NCI-H748 (cell line): ENCODE data around the gene TNFSF10.

ENCODE experiments used
- DNase-seq: peaks from one replicate; lab custom pipeline; 2025; ENCODE audit not compliant: unreplicated experiment; lab: John Stamatoyannopoulos, UW

TNFSF10 gene

DNA sequence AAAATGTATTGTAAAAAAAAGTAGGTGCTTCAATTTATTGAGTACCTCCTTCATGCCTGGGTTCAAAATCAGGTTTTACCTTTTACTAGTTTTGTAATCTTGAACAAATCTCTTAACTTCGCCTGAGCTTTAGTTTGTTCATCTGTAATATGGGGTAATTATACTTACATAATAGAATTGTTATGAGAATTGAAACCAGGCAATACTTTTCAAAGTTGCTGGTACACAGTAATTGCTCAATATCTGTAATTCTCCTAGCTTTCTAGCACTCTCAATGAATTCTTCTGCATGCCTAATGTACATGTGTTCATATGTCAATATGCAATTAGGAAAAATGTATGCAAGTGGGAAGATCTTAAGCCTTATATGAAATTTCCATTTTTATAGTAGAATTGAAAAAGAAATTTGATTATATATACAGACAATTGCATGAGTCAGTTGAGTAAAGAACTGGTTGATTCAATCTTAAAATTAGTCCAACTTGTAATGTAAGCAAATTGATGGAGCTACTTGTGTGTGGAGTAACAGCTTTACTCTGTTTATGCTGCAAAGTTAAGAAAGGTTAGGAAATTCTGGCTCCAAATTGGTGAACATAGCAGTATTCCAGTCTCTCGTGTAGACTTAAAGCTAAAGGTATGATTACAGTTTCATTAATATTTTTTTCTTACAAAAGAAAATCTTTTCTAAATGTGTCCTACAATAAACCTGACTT lies 4.1 kb downstream of the TNFSF10 start:
- DNase-seq: no peak

DNA sequence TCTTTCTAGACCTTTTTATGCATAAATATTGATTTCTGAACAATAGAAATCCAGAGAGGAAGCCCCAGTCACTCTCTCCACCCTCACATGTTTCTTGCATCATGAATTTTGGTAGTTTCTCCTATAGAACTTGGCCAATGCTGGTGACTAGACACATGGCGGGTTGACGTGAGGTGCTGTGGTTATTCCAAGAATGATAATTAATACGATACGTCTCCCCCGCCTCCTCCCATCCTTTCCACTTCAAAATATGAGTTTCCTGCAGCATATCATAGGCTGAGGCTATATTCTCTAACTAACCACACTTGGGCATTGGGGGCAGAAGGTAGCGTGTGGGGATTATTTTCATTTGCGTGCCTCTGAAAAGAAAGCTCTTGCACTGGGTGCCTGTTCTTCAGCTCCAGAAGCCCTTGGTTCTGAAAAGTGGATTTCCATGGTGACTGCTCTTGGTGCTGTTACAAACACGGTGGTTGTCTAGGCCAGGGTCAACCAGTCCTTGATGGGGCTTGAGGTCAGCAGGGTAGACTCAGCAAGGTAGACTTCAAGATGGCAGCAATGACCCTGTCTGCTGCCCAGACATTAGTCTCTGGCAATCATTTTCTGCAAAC lies 5.3 kb downstream of the TNFSF10 start:
- no peak for DNase-seq

DNA sequence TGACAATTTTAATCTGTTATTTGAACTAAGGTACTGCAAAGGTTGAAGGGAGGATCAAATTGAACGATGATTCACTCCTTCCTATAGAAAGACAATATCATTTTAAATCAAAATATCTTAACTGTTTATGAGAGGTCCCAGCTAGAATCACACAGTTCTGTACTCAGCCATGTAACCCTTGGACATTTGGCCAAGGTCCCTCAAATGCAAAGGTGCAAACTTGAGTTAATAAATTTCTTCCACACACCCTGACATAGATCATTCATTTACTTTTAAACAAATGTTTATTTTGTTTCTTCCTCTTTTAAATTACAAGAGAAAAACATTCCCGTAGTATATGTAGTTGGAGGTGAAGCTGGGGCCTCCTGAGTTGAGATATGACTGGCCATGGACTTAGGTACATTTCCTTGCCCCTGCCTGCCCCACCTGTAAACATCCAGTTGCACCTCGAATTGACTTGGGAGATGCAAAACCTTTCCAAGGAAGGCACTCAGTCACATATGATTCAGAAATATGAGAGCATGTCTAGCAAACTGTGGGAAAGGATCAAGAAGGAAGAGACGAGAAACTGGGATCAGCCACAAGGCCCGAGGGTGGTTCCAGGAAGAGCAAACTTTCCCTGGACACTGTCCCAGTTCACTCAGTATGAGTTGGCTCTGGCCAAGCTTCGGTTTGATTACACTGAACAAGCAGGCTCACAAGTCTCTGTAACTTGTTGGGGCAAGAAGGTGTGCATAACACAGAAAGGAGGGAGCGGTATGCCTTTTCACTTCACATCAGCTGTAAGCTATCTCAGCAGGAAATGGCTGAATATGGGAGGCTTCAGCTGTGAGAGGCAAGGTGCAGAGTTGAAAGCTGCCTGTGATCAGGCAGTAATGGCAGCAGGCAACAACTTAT lies 6.7 kb downstream of the TNFSF10 start:
- no peak for DNase-seq

DNA sequence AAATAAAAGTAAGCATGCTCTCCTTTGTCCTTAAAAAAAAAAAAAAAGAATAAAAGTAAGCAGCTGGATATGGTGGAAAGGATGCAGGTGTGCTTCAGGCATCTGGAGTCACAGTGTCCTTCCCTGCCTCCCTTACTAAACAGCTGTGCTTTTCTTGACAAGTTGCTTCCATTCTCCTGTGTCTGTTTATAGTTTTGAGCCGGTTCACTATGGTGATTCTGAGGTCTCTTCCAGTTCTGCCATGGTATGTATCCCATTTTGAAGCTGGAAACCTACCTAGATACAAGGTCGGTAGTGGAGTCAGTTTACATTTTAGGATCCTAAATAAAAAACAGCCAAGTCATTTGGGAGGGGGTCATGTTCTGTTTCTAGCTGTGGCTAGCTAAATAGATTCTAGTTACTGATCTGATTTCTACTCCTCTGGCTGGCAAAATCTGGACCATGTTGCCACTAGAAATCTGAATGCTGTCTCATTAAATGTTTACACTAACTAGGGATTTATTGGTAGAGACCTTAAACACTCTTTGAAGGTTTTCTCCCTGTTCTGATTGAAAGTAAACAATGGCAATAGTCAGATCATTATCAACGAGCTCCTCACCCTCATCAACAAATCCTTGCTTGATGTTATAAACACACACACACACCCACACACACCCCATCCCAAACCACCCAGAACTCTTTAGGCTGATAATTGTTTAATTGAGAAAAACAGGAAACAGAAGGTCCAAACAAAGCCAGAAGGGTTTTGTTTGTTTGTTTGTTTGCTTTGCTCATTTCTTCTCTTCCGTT lies 7.9 kb downstream of the TNFSF10 start:
- DNase-seq: no peak

DNA sequence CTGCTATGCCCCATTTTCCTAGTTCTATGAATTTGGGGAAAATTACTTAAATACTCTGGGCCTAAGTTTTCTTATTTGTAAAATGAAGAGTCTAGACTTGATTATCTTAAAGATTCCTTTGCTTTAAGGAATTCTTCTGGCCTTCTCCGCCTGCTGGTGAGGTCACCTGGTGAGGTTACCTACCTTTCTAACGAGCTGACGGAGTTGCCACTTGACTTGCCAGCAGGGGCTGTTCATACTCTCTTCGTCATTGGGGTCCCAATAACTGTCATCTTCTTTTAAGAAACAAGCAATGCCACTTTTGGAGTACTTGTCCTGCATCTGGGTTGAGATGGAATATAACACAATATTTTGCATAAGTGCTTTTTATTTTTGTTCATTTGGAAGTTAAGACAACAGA lies 8.6 kb downstream of the TNFSF10 start:
- DNase-seq: no peak

DNA sequence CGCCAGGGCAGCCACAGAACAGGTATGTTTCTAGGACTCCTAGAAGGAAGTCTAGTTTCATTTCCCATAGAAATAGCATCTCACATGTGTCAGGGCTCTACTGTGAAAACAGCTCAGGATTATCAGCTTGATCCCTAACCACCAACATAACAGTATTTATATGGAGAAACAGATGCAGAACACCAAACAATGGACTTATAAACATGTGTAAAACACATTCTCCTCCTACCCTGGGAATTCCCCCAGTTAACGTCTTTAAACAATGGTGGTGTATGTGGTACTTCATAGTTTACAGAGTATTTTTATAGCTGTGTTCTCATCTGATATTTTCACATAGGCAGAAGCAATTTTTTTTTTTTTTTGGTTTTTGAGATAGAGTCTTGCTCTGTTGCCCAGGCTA lies 9.7 kb downstream of the TNFSF10 start:
- DNase-seq: no peak

DNA sequence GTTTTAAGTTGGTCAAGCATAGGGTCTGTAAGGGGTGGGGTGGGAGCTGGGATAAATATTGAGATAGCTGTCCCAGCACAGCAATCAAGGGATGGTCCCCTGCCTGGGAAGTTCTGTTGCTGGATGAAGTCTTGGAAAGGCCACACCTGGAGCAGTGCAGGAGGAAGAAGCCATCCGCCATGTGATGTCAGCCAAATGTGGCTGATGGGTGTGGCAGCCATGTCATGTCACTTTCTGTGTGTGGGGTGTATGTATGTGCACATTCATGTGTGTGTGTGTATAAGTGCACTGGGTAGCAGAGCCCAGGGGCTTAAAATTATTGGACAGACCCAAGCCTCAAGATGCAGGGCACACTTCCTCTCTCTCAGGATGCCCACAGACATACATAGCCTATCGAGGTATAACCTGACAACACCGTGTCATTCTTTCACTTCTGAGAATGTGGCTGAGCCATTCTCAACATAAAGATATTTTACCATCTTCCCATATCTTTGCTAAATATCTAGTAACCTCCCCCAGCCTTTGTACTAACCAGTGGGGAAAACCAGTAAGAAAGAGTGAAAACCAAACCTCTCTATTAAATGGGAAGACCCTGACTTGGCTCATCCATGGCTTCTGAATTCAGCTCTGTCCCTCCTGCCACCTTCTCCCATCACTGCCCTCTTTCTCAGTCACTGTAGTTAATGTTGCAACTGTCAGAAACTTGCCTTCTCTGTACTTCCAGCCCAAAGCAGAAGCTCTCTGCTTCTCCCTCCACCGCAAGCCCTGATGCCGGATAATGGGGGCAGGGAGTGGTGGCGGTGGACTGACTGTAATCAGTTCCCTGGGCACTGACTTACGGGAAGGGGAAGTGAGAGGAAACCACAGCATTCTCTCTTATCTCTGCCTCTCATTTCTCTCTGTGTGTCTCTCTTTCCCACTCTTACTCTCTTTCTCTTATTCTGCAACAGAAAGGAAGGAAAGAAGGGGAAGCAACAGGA lies 11.2 kb downstream of the TNFSF10 start:
- DNase-seq: no peak

DNA sequence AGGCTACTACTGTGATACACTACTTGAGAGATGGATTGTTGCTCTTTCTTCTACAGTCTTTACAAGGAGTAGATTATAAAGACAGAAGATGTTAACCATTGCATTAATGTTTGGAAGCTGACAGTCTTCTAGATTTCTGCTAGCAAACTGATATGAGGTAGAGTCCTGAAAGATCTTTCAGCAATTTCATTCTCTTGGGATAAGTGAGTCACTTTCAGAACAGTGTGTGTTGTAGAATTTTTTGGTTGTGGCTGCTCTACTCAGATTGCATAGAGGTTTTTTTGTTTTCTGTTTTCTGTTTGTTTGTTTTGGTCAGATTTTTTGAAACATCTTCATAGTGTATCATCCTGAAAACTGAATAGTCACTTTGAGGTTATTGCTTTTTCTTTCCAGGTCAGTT lies 17.1 kb downstream of the TNFSF10 start:
- DNase-seq: no peak

DNA sequence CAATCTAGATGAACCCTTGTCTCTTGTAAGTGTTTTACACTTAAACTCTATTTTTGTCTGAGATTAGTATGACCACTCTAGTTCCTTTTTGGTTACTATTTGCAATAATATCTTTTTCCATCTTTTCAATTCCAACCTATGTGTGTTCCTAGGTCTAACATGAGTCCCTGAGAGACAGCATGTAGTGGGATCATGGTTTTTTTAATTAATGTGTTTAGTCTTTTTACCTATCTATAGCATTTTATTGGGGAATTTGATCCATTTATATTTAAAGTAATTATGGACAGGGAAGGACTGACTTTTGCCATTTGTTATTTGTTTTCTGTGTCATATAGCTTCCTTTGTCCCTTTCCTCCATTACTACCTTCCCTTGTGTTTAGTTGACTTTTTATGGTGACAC lies 21.7 kb downstream of the TNFSF10 start:
- no peak for DNase-seq

DNA sequence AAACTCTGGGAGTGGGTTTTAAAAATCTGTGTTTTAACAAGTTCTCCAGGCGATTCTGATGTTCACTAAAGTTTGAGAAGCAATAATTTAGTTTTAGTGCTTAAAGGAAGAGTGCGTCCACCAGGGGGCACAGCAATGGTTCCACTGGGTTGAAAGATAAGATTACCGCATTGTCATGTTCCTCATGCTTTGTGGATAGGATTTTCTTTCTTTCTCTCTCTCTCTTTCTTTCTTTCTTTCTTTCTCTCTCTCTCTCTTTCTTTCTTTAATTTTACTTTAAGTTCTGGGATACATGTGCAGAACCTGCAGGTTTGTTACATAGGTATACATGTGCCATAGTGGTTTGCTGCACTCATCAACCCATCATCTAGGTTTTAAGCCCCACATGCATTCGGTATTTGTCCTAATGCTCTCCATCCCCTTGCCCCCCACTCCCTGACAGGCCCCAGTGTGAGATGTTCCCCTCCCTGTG lies 33.0 kb downstream of the TNFSF10 start:
- peak; percentile 37 for DNase-seq

DNA sequence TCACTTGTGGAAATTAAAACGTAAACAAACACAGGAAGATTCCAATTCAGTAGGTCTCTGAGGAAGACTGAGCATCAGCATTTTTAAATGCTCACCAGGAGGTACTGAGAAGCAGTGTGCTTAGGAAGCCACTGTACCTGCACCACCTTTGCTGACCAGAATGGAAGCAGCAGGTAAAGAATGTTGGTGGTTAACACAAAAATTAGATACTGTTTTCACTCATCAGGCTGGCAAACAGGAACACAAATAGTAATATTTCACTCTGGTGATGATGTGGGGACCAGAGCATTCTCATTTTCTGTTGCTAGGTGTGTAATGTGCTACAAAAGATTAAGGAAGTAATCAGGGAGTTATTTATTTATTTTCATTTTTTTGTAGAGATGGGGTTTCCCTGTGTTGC lies 45.1 kb downstream of the TNFSF10 start:
- no peak for DNase-seq

DNA sequence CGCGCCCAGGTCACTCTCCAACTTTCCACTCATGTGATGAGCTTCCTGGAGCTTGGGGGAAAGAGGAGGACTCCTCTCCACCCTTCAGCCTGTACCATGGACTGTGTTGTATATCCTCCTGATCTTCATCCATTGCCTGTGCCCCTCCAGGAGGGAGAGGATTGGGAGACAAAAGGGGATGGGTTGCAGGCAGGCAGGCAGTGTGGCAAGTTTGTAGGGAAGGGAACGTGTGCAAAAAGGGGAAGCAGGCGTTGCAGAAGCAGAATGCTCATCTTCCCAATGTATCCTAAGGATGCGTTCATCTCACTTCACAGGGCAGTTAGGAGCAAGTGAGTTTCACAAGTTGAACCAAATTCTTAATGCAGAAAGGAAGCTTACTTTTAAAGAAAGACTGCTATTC lies 46.9 kb downstream of the TNFSF10 start:
- DNase-seq: peak; percentile 14

DNA sequence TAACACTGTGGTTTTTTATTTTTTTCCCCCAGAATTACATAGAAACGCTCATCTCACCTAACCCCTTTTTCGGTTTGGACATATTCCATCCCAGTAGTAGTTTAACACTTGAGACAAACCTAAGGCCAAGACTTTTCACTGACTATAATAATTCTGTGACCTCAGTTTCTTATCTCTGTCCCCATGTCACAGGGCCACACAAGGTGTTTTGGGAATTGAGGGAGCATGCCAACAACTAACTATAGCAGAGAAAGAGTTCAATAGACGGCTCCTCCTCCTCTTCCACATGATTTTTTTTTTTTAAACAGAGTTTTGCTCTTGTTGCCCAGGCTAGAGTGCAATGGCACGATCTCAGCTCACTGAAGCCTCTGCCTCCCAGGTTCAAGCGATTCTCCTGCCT lies 47.5 kb downstream of the TNFSF10 start:
- DNase-seq: no peak

DNA sequence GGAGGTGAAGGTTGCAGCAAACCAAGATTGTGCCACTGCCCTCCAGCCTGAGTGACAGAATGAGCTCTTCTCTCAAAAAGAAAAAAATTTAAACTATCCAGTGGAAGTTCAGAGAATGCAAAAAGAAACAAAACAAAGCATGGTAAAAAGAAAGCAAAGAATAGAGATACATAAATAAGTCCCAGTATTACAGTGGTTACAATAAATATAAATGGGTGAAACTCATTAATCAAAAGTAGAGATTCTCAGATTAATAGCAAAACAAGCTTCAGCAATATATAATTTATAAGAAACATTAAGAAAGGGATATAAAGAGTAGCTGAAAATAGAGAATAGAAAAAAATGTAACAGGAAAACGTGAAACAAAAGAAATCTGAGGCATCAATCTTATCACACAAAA lies 51.3 kb downstream of the TNFSF10 start:
- no peak for DNase-seq

DNA sequence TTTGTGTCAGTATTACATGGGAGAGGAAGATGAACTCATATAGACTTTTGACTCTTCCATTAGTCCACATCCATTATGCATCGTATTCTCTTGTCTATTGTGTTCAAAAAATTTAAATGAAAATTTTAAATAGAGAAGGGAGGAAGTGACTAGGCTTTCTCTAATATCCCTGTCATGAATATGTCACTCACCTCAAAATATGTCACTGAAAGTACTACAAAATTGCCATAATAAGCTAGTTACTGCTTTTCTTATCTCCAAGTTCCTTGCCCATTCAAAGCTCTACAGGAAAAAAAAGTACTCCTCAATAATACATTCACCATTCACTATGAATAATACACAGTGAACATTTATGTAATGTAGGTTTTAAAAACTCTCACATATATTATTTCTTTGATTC lies 52.6 kb downstream of the TNFSF10 start:
- DNase-seq: no peak

DNA sequence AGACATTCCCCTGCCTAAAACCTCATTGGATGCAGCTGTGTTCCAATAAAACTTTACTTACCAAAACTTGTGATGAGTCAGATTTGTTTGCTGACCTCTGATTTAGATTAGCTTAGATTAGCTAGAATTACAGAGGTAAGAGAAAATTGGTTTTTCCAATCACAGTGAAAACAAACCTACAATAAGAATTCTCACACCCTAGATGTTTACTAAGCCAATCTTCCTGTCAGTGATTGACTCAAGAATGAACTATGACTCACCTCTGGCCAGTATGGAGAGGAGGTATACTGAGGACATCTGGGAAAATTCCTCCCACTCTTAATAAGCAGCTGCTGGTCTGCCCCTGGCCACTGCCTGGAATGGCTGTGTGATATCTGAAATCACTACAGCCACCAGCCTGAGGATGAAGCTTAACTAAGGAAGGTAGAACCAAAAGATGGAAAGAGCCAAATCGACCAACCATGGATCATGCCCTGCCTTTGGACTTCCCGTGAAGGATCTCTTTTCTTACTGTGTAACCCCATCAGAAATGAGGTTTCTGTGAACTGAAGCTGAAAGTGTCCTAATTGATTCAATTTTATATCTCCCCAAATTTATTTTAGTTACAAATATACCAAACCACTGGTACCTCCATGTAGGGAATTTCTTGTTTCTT lies 55.9 kb downstream of the TNFSF10 start:
- no peak for DNase-seq

DNA sequence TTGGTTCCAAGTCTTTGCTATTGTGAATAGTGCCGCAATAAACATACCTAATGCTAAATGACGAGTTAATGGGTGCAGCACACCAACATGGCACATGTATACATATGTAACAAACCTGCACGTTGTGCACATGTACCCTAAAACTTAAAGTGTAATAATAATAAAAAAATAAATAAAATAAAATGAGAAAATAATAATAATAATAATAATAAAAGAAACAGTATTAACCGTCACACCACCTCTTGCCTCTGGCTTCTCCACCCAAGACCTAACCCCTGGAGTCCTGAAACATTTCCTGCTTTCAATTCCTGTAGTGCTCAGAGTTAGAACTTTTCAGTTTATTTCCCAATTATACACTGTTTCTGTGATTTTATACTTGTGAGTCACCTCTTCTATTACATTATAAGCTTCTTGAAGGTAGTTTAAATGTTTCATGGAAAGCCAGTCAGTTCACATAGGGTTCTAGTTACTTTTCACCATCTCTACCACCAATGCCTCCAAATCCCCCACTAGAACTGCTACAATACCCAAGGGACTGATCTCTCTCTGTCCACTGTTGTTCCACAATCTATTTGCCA lies 56.6 kb downstream of the TNFSF10 start:
- DNase-seq: no peak

DNA sequence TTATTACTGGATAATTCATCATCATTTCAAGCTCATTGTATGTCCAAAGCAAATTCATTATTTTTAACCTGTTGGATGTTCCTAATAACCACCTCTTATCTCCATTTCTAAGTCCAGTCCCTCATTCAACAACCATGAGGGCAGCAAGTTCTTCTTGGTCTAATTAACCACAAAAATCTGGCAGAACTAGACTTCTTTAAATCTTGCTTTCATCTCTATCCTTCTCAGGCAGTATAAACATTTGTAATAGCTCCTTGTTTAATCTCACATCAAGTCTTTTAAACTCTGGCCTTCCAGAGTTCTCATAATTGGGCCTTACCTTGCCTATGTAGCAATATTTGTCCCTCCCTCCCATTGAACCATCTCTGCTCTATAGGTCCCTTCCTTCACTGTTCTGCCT lies 57.9 kb downstream of the TNFSF10 start:
- no peak for DNase-seq

DNA sequence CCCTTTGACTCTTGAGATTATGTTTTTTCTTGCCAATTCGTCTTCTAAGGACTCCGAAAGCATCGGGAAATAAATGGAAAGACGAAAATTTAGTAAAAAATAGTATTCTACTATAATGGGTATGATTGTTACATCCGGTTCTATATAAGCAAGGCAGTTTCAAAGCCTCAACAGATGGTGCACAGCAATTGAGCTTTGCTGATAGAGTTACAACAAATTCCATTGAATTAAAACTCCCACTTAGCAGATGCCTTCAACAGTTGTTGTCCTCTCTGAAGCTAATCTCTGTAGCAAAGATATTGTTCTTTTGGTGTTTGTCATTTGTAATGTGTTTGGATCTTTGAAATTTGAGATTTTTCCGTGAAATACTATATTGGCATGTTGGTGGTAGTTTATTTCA lies 58.9 kb downstream of the TNFSF10 start:
- DNase-seq: no peak
